Measurements from ENCODE around the gene ZBTB38. TPM values are rescaled to one million over a fixed set of nuclear protein-coding genes. Genes with fewer than 3 reads are reported as not detected.

The ZBTB38 gene
- total and polyA plus RNA-seq, 2 experiments from 2014 or later: 8.7 to 11.5 TPM

DNA sequence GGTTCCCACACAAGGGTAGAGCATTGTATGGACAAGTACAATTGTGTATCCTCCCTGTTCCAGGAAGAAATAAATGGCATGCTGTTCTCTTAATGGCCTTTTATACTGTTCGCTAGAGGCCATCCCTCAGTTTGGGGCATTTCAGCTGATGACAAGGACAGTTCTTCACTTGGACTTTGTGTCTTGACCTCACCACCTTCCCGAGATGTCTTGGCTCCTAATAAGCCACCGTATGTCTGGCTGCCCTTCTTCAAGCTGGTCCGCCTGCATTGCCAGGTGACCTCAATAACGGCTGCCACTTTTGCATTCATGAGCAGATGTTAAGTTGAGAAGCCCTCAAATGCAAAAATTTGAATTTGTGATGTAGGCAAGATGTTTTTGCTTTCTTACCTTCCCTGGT lies 24.1 kb downstream of the ZBTB38 start:
- H3K27ac Mint-ChIP-seq: no peak overlapping the region
- Histone ChIP-seq H3K4me3 (no peak overlapping the region), H2AFZ (no peak overlapping the region; the same call in 1 of the 2 replicates), H3K9me2 (ENCODE audit: insufficient read depth) (no peaks in the 10 kb centered on the region), H3K27me3 (ENCODE audit: insufficient read depth) (no peaks in the 10 kb centered on the region), H3K36me3 (ENCODE audit: insufficient read depth) (no peaks in the 10 kb centered on the region), H3K4me1 (ENCODE audit: insufficient read depth) (peaks cover 44% of the 10 kb centered on the region), H4K20me1 (replicated peaks; ENCODE audit: insufficient read depth) (no peaks in the 10 kb centered on the region), H3K4me2 (peak overlapping the region; percentile 69), H3F3A (replicated peaks; ENCODE audit: low read depth) (no peaks in the 10 kb centered on the region), H3K79me2 (replicated peaks; ENCODE audit: insufficient read depth) (no peaks in the 10 kb centered on the region), H3K27ac (ENCODE audit: low read depth) (no peak overlapping the region)
- DNase-seq (ENCODE audit: low spot score) (no peak), ATAC-seq (no peak)
- no peak overlapping the region for H3K4me3 Mint-ChIP-seq
- peaks cover 3% of the 10 kb centered on the region for H3K27me3 Mint-ChIP-seq (ENCODE audit: insufficient read depth, low read depth, poor library complexity)
- H3K36me3 Mint-ChIP-seq (ENCODE audit: low read depth): no peaks in the 10 kb centered on the region; the same call in 2 of the 3 replicates
- H3K4me1 Mint-ChIP-seq: peaks cover 52% of the 10 kb centered on the region
- H3K9me3 Mint-ChIP-seq: peaks cover 7% of the 10 kb centered on the region; the same call in 2 of the 3 replicates
- no peak for TF ChIP-seq STAT1 (IDR thresholded peaks at IDR 0.05; ENCODE audit: unreplicated experiment)
- no peak for TF ChIP-seq CTCF (conservative IDR thresholded peaks at IDR 0.05; ENCODE audit: low read depth in 2 of 2)
- no peak for TF ChIP-seq ZNF331 (CRISPR knock-in tag; IDR thresholded peaks at IDR 0.05; ENCODE audit: low read depth)
- TF ChIP-seq EZH2 (IDR thresholded peaks at IDR 0.05; ENCODE audit: low read depth, unreplicated experiment): no peak
- TF ChIP-seq JUNB (IDR thresholded peaks at IDR 0.05; ENCODE audit: unreplicated experiment): no peak
- TF ChIP-seq, protein P1, sequence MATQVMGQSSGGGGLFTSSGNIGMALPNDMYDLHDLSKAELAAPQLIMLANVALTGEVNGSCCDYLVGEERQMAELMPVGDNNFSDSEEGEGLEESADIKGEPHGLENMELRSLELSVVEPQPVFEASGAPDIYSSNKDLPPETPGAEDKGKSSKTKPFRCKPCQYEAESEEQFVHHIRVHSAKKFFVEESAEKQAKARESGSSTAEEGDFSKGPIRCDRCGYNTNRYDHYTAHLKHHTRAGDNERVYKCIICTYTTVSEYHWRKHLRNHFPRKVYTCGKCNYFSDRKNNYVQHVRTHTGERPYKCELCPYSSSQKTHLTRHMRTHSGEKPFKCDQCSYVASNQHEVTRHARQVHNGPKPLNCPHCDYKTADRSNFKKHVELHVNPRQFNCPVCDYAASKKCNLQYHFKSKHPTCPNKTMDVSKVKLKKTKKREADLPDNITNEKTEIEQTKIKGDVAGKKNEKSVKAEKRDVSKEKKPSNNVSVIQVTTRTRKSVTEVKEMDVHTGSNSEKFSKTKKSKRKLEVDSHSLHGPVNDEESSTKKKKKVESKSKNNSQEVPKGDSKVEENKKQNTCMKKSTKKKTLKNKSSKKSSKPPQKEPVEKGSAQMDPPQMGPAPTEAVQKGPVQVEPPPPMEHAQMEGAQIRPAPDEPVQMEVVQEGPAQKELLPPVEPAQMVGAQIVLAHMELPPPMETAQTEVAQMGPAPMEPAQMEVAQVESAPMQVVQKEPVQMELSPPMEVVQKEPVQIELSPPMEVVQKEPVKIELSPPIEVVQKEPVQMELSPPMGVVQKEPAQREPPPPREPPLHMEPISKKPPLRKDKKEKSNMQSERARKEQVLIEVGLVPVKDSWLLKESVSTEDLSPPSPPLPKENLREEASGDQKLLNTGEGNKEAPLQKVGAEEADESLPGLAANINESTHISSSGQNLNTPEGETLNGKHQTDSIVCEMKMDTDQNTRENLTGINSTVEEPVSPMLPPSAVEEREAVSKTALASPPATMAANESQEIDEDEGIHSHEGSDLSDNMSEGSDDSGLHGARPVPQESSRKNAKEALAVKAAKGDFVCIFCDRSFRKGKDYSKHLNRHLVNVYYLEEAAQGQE (IDR thresholded peaks at IDR 0.05; ENCODE audit: unreplicated experiment): no peak
- no peak for TF ChIP-seq EZH2phosphoT487 (IDR thresholded peaks at IDR 0.05; ENCODE audit: unreplicated experiment)
- TF ChIP-seq ZNF114 (CRISPR knock-in tag; IDR thresholded peaks at IDR 0.05): no peak

- H3K27me3 ChIP-seq (ENCODE audit: insufficient read depth): no peaks in the 10 kb centered on the region
- H2AFZ ChIP-seq: peak overlapping the region; percentile 96; the same call in 1 of the 2 replicates
- TF ChIP-seq ZNF114 (CRISPR knock-in tag; IDR thresholded peaks at IDR 0.05) (no peak), CREB1 (CRISPR knock-in tag; IDR thresholded peaks at IDR 0.05; ENCODE audit: low read depth) (0 out of 2 replicates have a peak, but pooled peaks have one; percentile 61)
- H3K4me3 ChIP-seq: no peak overlapping the region
- peaks cover 37% of the 10 kb centered on the region for H3K4me1 ChIP-seq (ENCODE audit: insufficient read depth)
- Mint-ChIP-seq H3K27ac (peak overlapping the region; percentile 33), H3K36me3 (ENCODE audit: low read depth) (no peaks in the 10 kb centered on the region; the same call in 2 of the 3 replicates), H3K4me3 (no peak overlapping the region; the same call in 2 of the 3 replicates), H3K27me3 (ENCODE audit: insufficient read depth, low read depth, poor library complexity) (peaks cover 3% of the 10 kb centered on the region), H3K4me1 (peaks cover 45% of the 10 kb centered on the region), H3K9me3 (peaks cover 7% of the 10 kb centered on the region; the same call in 2 of the 3 replicates)
- DNase-seq (ENCODE audit: low spot score) (peak; percentile 74), ATAC-seq (peak; percentile 96)
- no peak overlapping the region; the same call in 1 of the 2 replicates for H3K27ac ChIP-seq (ENCODE audit: low read depth)
- H3F3A ChIP-seq (replicated peaks; ENCODE audit: low read depth): no peaks in the 10 kb centered on the region
- no peaks in the 10 kb centered on the region for H3K36me3 ChIP-seq (ENCODE audit: insufficient read depth)
- no peaks in the 10 kb centered on the region for H3K79me2 ChIP-seq (replicated peaks; ENCODE audit: insufficient read depth)
- no peaks in the 10 kb centered on the region for H4K20me1 ChIP-seq (replicated peaks; ENCODE audit: insufficient read depth)
- H3K4me2 ChIP-seq: peak overlapping the region; percentile 69
- no peaks in the 10 kb centered on the region for H3K9me2 ChIP-seq (ENCODE audit: insufficient read depth)
Measured at GRCh38 chr3:141392897-141393734, 24.8 kb downstream of the ZBTB38 start.

Measured in GM23338 (cell line).